A172 (cell line): ENCODE measurements around the gene PPIE. TPM values are rescaled to one million over a fixed set of nuclear protein-coding genes. Genes with fewer than 3 reads are reported as not detected.

Experiments used
- DNase-seq: peaks from one replicate; pipeline ENCODE4 v3.0.0-alpha.2; 2015; ENCODE audit warnings: low spot score
- total RNA-seq: library from RNA; depleted of rRNA; stranded (reverse); fragments of >200 nt; shearing (Covaris generic); gene quantifications from 2 replicates; pipeline ENCODE4 v1.2.3, GENCODE V29; 2014; rRNA removed

PPIE gene
- 38.6 and 46.1 TPM in 2 replicates for total RNA-seq

- peak; percentile 78 for DNase-seq
Observed at GRCh38 chr1:39738622-39739366, at the start of gene PPIE. TSS of gene PPIE (plus strand) at chr1:39738882. CDS start at chr1:39738901, 19 bp downstream.

- DNase-seq = no peak
Observed at GRCh38 chr1:39689214-39689613, 49.5 kb upstream of the PPIE start.

- no peak for DNase-seq
Observed at GRCh38 chr1:39689635-39690034, 49.0 kb upstream of the PPIE start.

- no peak for DNase-seq
Observed at GRCh38 chr1:39690225-39690624, 48.5 kb upstream of the PPIE start.

- no peak for DNase-seq
Observed at GRCh38 chr1:39690794-39691382, 47.8 kb upstream of the PPIE start.

GRCh38 chr1:39691383-39692151, 47.1 kb upstream of the PPIE start, which contains the start of gene HPCAL4:
TSS of gene HPCAL4 (minus strand) at chr1:39691433. CDS start at chr1:39684603, 6,830 bp downstream.
- peak; percentile 71 for DNase-seq

GRCh38 chr1:39692152-39693074, 46.3 kb upstream of the PPIE start:
- no peak for DNase-seq

GRCh38 chr1:39694026-39694425, 44.7 kb upstream of the PPIE start:
- no peak for DNase-seq

GRCh38 chr1:39695016-39695415, 43.7 kb upstream of the PPIE start:
- no peak for DNase-seq

- no peak for DNase-seq
Observed at GRCh38 chr1:39696448-39696847, 42.2 kb upstream of the PPIE start.

- no peak for DNase-seq
Observed at GRCh38 chr1:39698568-39698967, 40.1 kb upstream of the PPIE start.

GRCh38 chr1:39699419-39699818, 39.3 kb upstream of the PPIE start:
- no peak for DNase-seq

- DNase-seq = no peak
Observed at GRCh38 chr1:39700348-39700747, 38.3 kb upstream of the PPIE start.

GRCh38 chr1:39701049-39701439, 37.6 kb upstream of the PPIE start:
- no peak for DNase-seq

- no peak for DNase-seq
Observed at GRCh38 chr1:39704757-39705156, 33.9 kb upstream of the PPIE start.

- no peak for DNase-seq
Observed at GRCh38 chr1:39707506-39707905, 31.2 kb upstream of the PPIE start.

- DNase-seq = no peak
Observed at GRCh38 chr1:39711104-39711965, 27.3 kb upstream of the PPIE start.

GRCh38 chr1:39711966-39712340, 26.7 kb upstream of the PPIE start:
- no peak for DNase-seq

GRCh38 chr1:39713557-39713956, 25.1 kb upstream of the PPIE start:
- DNase-seq = no peak

GRCh38 chr1:39717809-39718208, 20.9 kb upstream of the PPIE start:
- no peak for DNase-seq
